GM12864 (cell line): ENCODE data around the gene ARSB.
A peak's percentile ranks its signal among the peaks of the same experiment; 100 is the strongest.
"Not testable (repeated sequence)": the region's sequence is repeated elsewhere in the genome, so short reads cannot be mapped to it uniquely, and the experiment has no call there.

Source experiments
- DNase-seq: peaks from one replicate; pipeline ENCODE4 v3.0.0-alpha.2; 2011; ENCODE audit warnings: low read depth
- H3K4me3 ChIP-seq: 2 replicates; pipeline ENCODE4 v1.5.1; 2011; ENCODE audit warnings: mild to moderate bottlenecking, low read depth, low read length, control low read depth
- TF ChIP-seq, protein P1 (sequence below): IDR thresholded peaks from 2 replicates; pipeline ENCODE4 v1.5.1; 2011; ENCODE audit warnings: low read depth, mild to moderate bottlenecking, moderate library complexity, low read length, control low read depth, inconsistent platforms; ENCODE audit errors: missing control alignments

Gene ARSB

DNA sequence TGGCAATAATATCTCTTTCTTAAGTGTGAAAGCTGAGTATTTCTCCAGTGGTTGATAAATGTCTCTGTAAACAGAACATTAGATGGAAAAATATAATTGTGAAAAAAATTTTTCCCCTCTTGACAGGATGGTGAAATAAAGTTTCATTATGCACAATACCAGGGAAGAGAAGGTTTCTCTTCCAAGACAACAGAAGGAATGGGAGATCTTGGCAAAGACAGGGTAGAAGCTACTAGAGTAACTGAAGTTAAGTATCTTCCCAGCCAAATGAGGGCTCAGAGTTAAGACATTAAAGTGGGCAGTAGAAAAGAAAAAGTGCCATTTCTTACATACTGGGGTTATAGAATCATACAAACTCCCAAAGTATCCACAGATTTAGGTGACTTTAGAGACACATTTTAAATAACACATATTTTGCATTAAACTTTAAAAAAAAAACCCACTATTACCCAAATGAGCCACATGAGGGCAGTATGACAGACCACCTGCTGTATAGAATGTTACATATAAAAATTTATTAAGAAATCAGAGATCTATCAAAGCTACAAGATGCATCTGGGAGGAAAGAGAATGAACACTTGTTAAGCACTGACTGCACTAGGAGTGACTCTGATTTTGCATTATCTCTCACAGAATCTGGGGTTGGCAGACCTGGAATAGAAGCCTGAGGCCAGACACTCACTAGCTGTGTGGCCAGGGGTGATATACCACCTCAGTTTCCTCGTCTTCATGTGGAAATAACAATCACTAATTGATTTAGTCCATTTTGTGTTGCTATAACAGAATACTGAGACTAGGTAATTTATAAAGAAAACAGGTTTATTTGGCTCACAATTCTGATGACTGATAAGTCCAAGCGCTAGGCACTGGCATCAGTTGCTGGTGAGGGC is 98.5 kb downstream of the ARSB start:
- H3K4me3 ChIP-seq, result no peak overlapping the region
- DNase-seq, result no peak
- TF ChIP-seq, protein P1, sequence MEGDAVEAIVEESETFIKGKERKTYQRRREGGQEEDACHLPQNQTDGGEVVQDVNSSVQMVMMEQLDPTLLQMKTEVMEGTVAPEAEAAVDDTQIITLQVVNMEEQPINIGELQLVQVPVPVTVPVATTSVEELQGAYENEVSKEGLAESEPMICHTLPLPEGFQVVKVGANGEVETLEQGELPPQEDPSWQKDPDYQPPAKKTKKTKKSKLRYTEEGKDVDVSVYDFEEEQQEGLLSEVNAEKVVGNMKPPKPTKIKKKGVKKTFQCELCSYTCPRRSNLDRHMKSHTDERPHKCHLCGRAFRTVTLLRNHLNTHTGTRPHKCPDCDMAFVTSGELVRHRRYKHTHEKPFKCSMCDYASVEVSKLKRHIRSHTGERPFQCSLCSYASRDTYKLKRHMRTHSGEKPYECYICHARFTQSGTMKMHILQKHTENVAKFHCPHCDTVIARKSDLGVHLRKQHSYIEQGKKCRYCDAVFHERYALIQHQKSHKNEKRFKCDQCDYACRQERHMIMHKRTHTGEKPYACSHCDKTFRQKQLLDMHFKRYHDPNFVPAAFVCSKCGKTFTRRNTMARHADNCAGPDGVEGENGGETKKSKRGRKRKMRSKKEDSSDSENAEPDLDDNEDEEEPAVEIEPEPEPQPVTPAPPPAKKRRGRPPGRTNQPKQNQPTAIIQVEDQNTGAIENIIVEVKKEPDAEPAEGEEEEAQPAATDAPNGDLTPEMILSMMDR, result peak; percentile 54

- TF ChIP-seq, protein P1, result no peak
- no peak overlapping the region for H3K4me3 ChIP-seq
- DNase-seq, result no peak
These were observed 103.2 kb downstream of the ARSB start for GRCh38 chr5:78881884-78882283.

GRCh38 chr5:78879516-78879915 is 105.6 kb downstream of the ARSB start:
- no peak for DNase-seq
- TF ChIP-seq, protein P1, result no peak
- no peak overlapping the region for H3K4me3 ChIP-seq

DNA sequence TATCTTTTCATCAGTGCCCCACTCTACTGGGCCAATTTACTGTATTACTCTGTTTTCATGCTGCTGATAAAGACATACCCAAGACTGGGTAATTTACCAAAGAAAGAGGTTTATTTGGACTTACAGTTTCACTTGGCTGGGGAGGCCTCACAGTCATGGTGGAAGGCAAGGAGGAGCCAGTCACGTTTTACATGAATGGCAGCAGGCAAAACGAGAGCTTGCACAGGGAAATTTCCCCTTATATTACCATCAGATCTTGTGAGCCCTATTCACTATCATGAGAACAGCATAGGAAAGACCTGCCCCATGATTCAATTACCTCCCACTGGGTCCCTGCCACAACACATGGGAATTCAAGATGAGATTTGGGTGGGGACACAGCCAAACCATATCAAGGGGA is 119.0 kb downstream of the ARSB start:
- H3K4me3 ChIP-seq, DNase-seq: not testable (repeated sequence)

DNA sequence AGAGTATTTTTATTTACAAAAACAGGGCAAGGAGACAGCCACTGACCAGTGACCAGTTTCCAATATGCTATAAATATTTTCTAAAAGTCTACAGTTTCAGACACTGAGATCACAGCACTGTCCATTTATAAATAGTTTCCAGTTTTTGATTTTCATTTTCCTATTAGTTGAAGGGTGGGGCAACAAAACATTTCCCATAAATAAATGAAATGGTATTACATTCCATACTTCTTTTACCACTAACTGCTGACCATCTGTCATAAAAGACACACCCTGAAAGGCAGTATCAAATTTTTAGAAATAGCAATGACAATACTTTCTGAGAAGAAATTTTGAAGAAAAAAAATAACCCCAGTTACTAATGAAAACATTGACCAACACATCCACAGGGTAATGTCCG is 126.7 kb downstream of the ARSB start:
- H3K4me3 ChIP-seq, result no peak overlapping the region
- DNase-seq, result no peak
- TF ChIP-seq, protein P1, result no peak

GRCh38 chr5:78855026-78855425 is 130.1 kb downstream of the ARSB start:
- TF ChIP-seq, protein P1, result no peak
- no peak overlapping the region for H3K4me3 ChIP-seq
- no peak for DNase-seq

DNA sequence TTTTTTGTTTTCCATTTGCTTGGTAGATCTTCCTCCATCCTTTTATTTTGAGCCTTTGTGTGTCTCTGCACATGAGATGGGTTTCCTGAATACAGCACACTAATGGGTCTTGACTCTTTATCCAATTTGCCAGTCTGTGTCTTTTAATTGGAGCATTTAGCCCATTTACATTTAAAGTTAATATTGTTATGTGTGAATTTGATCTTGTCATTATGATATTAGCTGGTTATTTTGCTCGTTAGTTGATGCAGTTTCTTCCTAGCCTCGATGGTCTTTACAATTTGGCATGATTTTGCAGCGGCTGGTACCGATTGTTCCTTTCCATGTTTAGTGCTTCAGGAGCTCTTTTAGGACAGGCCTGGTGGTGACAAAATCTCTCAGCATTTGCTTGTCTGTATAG is 133.2 kb downstream of the ARSB start:
- DNase-seq, result not testable (repeated sequence)

DNA sequence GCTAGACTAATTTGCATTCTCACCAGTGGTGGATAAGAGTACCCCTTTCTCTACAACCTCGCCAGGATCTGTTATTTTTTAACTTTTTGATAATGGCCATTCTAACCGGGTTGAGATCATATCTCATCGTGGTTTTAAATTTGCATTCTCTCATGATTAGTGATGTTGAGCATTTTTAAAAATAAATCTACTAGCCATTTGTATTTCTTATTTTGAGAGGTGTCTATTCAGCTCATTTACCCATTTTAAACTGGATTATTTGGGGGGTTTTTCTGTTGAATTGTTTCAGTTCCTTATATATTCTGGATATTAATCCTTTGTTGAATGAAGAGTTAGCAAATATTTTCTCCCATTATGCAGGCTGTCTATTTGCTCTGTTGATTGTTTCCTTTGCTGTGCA is 139.6 kb downstream of the ARSB start:
- TF ChIP-seq, protein P1, result no peak
- no peak for DNase-seq
- H3K4me3 ChIP-seq, result no peak overlapping the region

More for the DNA sequence above, 133.2 kb downstream of the ARSB start:
- H3K4me3 ChIP-seq, result not testable (repeated sequence)
